Nephron (organoid): ENCODE measurements around the gene MIOX.

Experiments
- H3K27ac Mint-ChIP-seq, 3 experiments: 2 replicates each; pipeline ENCODE4 v1.8.0; 2020; ENCODE audit warnings: mixed read lengths in 3 of 3, mild to moderate bottlenecking in 2 of 3, moderate library complexity in 1 of 3
- H3K27me3 Mint-ChIP-seq: 2 replicates; pipeline ENCODE4 v1.8.0; 2021; ENCODE audit warnings: low read depth, mild to moderate bottlenecking, moderate library complexity, mixed read lengths
- H3K36me3 Mint-ChIP-seq: 2 replicates; pipeline ENCODE4 v1.8.0; 2020; ENCODE audit warnings: low read depth, mixed read lengths
- H3K4me1 Mint-ChIP-seq: 2 replicates; pipeline ENCODE4 v1.8.0; 2020; ENCODE audit warnings: mixed read lengths
- H3K4me3 Mint-ChIP-seq, 3 experiments: 2 replicates each; pipeline ENCODE4 v1.8.0; 2020; ENCODE audit warnings: mild to moderate bottlenecking in 3 of 3, mixed read lengths in 3 of 3, moderate library complexity in 2 of 3
- H3K9me3 Mint-ChIP-seq: 2 replicates; pipeline ENCODE4 v1.8.0; 2020; ENCODE audit warnings: mixed read lengths
- TF ChIP-seq, protein P1 (sequence below), 3 experiments: fragments of 200-600 bp; sonication (generic); IDR thresholded peaks; one replicate each; pipeline ENCODE4 v1.5.0; 2021; ENCODE audit warnings: antibody characterized with exemption in 3 of 3; ENCODE audit not compliant: unreplicated experiment in 3 of 3

The MIOX gene

DNA sequence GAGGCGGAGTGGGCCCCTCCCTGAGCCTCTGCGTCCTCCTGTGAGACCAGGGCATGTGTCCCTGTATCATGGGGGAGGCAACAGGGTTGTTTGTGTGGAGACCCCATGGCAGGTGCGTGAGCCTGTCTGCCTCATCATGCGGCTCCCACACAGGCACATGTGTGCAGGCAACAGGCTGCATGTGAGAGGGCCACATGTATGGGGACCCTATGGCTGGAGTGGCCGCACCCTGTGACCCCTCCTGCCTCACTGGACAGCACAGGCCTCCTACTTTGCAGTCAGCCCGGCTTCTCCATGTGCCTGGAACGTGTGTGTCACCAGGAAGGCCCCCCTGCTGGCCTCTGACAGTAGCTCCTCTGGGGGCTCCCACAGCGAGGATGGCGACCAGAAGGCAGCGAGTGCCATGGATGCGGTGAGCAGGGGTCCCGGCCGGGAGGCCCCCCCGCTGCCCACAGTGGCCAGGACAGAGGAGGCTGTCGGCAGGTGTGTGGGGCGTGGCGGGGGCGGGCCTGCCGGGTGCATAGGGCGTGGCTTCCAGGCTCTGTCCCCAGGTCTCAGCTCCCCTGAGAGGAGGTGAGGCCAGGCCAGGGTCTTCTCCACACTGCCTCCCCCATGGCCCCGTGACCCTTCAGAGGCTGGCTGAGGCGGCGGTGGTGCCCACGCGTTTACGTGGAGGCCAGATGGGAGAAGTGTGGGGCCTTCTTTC, 46.0 kb upstream of the MIOX start:
- TF ChIP-seq, protein P1, sequence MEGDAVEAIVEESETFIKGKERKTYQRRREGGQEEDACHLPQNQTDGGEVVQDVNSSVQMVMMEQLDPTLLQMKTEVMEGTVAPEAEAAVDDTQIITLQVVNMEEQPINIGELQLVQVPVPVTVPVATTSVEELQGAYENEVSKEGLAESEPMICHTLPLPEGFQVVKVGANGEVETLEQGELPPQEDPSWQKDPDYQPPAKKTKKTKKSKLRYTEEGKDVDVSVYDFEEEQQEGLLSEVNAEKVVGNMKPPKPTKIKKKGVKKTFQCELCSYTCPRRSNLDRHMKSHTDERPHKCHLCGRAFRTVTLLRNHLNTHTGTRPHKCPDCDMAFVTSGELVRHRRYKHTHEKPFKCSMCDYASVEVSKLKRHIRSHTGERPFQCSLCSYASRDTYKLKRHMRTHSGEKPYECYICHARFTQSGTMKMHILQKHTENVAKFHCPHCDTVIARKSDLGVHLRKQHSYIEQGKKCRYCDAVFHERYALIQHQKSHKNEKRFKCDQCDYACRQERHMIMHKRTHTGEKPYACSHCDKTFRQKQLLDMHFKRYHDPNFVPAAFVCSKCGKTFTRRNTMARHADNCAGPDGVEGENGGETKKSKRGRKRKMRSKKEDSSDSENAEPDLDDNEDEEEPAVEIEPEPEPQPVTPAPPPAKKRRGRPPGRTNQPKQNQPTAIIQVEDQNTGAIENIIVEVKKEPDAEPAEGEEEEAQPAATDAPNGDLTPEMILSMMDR (IDR thresholded peaks at IDR 0.05; ENCODE audit: unreplicated experiment in 3 of 3): no peak
- no peaks in the 10 kb centered on the region for H3K4me1 Mint-ChIP-seq
- no peak overlapping the region for H3K27ac Mint-ChIP-seq
- H3K9me3 Mint-ChIP-seq: no peaks in the 10 kb centered on the region
- no peak overlapping the region for H3K4me3 Mint-ChIP-seq
- no peaks in the 10 kb centered on the region for H3K27me3 Mint-ChIP-seq
- peaks cover 4% of the 10 kb centered on the region for H3K36me3 Mint-ChIP-seq

DNA sequence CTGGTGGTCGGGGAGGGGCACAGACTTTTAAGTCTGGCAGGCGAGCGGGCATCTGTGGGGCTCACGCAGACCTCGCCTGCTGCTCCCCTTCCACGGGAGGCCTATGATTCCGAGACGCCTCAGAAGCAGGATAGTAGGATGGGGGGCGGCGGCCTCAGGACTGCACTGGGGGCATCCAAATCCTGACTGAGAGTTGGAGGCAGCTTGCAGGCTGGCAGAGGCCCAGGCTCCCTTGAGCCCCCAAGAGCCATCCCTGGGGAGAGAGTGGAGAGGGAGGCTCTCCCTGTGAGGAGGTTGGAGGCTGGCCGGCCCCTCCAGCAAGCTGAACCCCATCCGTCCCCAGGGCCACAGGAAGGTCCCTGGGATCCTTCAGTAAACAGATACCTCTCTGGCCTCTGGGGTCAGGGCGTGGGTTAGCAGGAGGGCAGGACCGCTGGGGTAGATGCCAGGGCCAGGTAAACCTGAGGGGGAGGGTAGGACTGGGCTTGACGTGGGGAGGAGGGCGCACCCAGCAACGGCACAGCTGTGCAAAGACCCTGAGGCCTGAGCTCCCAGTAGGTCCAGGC, 45.1 kb upstream of the MIOX start:
- H3K4me3 Mint-ChIP-seq: no peak overlapping the region
- H3K27ac Mint-ChIP-seq: no peak overlapping the region
- no peaks in the 10 kb centered on the region for H3K9me3 Mint-ChIP-seq
- TF ChIP-seq, protein P1 (IDR thresholded peaks at IDR 0.05; ENCODE audit: unreplicated experiment in 3 of 3): no peak
- H3K36me3 Mint-ChIP-seq: peaks cover 4% of the 10 kb centered on the region
- H3K27me3 Mint-ChIP-seq: no peaks in the 10 kb centered on the region
- H3K4me1 Mint-ChIP-seq: no peaks in the 10 kb centered on the region

DNA sequence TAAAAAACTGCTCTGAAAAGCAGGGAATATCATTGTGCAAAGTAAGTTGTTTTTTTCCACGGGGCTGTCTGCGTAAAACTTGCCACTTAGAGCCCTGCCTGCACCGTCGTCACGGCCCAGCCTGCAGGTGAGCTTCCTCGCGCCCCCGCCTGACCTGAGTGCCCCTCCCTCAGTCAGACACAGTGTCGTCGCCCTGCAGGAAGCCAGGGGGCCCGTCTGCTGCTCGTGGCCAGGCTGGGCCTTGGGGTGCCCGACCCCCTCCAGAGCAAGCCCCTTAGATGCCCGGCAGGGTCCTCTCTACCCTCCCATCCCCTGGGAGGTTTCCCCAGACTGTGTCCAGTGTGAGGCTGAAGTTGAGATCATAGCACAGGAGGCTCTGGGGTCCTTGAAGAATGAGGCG, 43.5 kb upstream of the MIOX start:
- Mint-ChIP-seq H3K36me3 (peaks cover 4% of the 10 kb centered on the region), H3K27ac (peak overlapping the region in 1 of 3 experiments; percentile 49), H3K4me3 (no peak overlapping the region), H3K9me3 (no peaks in the 10 kb centered on the region), H3K4me1 (no peaks in the 10 kb centered on the region), H3K27me3 (no peaks in the 10 kb centered on the region)
- TF ChIP-seq, protein P1 (IDR thresholded peaks at IDR 0.05; ENCODE audit: unreplicated experiment in 3 of 3): no peak

DNA sequence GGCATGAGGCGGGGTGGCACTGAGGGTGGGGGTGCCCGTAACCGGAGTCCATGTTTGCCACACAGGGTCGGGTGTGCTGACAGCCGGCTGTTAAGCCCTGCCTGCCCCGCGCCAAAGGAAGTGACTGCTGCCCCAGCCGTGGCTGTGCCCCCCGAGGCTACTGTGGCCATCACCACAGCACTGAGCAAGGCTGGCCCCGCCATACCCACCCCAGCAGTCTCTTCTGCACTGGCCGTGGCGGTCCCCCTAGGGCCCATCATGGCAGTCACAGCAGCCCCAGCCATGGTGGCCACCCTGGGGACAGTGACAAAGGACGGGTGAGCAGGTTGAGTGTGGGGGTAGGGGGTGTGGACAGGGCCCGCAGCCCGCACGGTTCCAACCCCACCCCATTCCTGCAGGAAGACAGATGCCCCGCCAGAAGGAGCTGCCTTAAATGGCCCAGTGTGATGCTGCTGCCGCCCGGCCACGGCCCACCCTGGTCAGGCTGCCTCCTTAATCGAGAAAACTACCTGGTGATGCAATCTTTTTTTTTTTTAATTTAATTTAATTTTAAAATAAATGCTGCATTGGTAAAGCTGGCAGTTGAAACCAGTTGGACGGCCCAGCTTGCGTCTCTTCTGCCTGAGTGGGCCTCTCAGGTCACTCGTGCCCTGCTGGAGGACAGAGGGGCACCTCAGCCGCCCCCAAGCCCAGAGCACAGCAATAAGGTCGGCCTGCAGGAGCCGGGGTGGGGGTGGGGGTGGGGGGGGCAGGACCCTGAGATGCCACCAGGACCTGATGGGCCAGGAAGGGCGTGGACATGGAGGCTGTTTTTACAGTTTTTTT, 42.6 kb upstream of the MIOX start:
- no peak overlapping the region for H3K4me3 Mint-ChIP-seq
- no peaks in the 10 kb centered on the region for H3K27me3 Mint-ChIP-seq
- TF ChIP-seq, protein P1 (IDR thresholded peaks at IDR 0.05; ENCODE audit: unreplicated experiment in 3 of 3): no peak
- peaks cover 12% of the 10 kb centered on the region for H3K36me3 Mint-ChIP-seq
- no peak overlapping the region for H3K27ac Mint-ChIP-seq
- no peaks in the 10 kb centered on the region for H3K4me1 Mint-ChIP-seq
- H3K9me3 Mint-ChIP-seq: no peaks in the 10 kb centered on the region

DNA sequence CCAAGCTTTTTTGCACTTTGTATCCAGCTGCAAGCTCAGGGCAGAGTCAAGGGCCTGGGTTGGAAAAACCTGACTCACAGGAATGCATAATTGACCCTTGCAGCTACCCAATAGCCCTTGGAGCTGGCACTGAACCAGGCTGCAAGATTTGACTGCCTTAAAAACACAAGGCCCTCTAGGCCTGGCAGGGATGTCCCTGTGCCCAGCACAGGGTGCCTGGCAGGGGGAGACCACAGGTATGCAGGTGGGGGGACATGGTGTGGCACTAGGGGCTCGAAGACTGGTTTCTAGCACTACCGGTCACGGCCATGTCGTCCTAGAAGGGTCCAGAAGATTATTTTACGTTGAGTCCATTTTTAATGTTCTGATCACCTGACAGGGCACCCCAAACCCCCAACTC, 42.0 kb upstream of the MIOX start:
- H3K9me3 Mint-ChIP-seq: no peaks in the 10 kb centered on the region
- no peak overlapping the region for H3K27ac Mint-ChIP-seq
- no peaks in the 10 kb centered on the region for H3K4me1 Mint-ChIP-seq
- TF ChIP-seq, protein P1 (IDR thresholded peaks at IDR 0.05; ENCODE audit: unreplicated experiment in 3 of 3): no peak
- H3K36me3 Mint-ChIP-seq: peaks cover 18% of the 10 kb centered on the region
- no peak overlapping the region for H3K4me3 Mint-ChIP-seq
- no peaks in the 10 kb centered on the region for H3K27me3 Mint-ChIP-seq
